Ascending aorta (tissue), 2 donors: ENCODE data around the gene SCGB1C1. TPM values are rescaled to one million over a fixed set of nuclear protein-coding genes. Genes with fewer than 3 reads are reported as not detected.

Experiments used
- DNase-seq, 2 donors: peaks; one replicate each; pipeline ENCODE4 v3.0.0-alpha.2; 2019; ENCODE audit warnings: low spot score in 2 of 2
- H3K27ac ChIP-seq, 2 donors: fragments of 200-600 bp; sonication (generic); one replicate each; pipeline ENCODE4 v1.5.1; 2016 to 2017; ENCODE audit warnings: mild to moderate bottlenecking in 1 of 2
- H3K27me3 ChIP-seq: fragments of 200-600 bp; sonication (generic); one replicate; pipeline ENCODE4 v1.5.1; 2017
- H3K36me3 ChIP-seq, 2 donors: fragments of 200-600 bp; sonication (generic); one replicate each; pipeline ENCODE4 v1.5.1; 2016
- H3K4me1 ChIP-seq, 2 donors: fragments of 200-600 bp; sonication (generic); one replicate each; pipeline ENCODE4 v1.5.1; 2016 to 2017; ENCODE audit warnings: mild to moderate bottlenecking in 1 of 2
- H3K4me3 ChIP-seq, 2 donors: fragments of 200-600 bp; sonication (generic); one replicate each; pipeline ENCODE4 v1.5.1; 2016 to 2017; ENCODE audit warnings: mild to moderate bottlenecking in 1 of 2
- H3K9me3 ChIP-seq, 2 donors: fragments of 200-600 bp; sonication (generic); one replicate each; pipeline ENCODE4 v1.5.1; 2016
- intact Hi-C: fragments of 100-400 bp; cut with DNase I; formaldehyde crosslinking; loops from one replicate; pipeline ENCODE4 v1.15.1; 2023
- total RNA-seq: library from RNA; depleted of rRNA; stranded (reverse); fragments of >200 nt; gene quantifications from one replicate; pipeline ENCODE4 v1.1.0, GENCODE V29; 2016
- TF ChIP-seq, protein P1 (sequence below), 3 experiments: fragments of 200-600 bp in 2 of 3; fragments of 450-650 bp in 1 of 3; sonication (generic) in 2 of 3; IDR thresholded peaks; one replicate each; pipeline ENCODE4 v1.5.1; 2016 to 2019; ENCODE audit warnings: antibody characterized with exemption in 3 of 3, mild to moderate bottlenecking in 1 of 3, moderate library complexity in 1 of 3

SCGB1C1 gene
- total RNA-seq, 1 donor from 2014 or later = not detected

- no peak for DNase-seq
- TF ChIP-seq, protein P1, sequence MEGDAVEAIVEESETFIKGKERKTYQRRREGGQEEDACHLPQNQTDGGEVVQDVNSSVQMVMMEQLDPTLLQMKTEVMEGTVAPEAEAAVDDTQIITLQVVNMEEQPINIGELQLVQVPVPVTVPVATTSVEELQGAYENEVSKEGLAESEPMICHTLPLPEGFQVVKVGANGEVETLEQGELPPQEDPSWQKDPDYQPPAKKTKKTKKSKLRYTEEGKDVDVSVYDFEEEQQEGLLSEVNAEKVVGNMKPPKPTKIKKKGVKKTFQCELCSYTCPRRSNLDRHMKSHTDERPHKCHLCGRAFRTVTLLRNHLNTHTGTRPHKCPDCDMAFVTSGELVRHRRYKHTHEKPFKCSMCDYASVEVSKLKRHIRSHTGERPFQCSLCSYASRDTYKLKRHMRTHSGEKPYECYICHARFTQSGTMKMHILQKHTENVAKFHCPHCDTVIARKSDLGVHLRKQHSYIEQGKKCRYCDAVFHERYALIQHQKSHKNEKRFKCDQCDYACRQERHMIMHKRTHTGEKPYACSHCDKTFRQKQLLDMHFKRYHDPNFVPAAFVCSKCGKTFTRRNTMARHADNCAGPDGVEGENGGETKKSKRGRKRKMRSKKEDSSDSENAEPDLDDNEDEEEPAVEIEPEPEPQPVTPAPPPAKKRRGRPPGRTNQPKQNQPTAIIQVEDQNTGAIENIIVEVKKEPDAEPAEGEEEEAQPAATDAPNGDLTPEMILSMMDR (IDR thresholded peaks at IDR 0.05) = no peak
- Histone ChIP-seq H3K4me1 (no peaks in the 10 kb centered on the region), H3K27me3 (no peaks in the 10 kb centered on the region), H3K9me3 (no peaks in the 10 kb centered on the region), H3K4me3 (no peak overlapping the region), H3K36me3 (peaks cover 0 to 19% of the 10 kb centered on the region in 2 donors), H3K27ac (no peak overlapping the region)
- intact Hi-C loops = no loop called here
These were observed 31.0 kb downstream of the SCGB1C1 start for GRCh38 chr11:223884-224283.

GRCh38 chr11:224424-224823 is 31.5 kb downstream of the SCGB1C1 start:
- Histone ChIP-seq H3K36me3 (peaks cover 0 to 14% of the 10 kb centered on the region in 2 donors), H3K27me3 (no peaks in the 10 kb centered on the region), H3K27ac (no peak overlapping the region), H3K4me3 (no peak overlapping the region), H3K4me1 (no peaks in the 10 kb centered on the region), H3K9me3 (no peaks in the 10 kb centered on the region)
- intact Hi-C loops = no loop called here
- no peak for DNase-seq
- TF ChIP-seq, protein P1 (IDR thresholded peaks at IDR 0.05) = no peak

GRCh38 chr11:225734-226453 is 33.0 kb downstream of the SCGB1C1 start:
- no peaks in the 10 kb centered on the region for H3K4me1 ChIP-seq
- intact Hi-C loops = no loop called here
- no peaks in the 10 kb centered on the region for H3K27me3 ChIP-seq
- peaks cover 0 to 21% of the 10 kb centered on the region in 2 donors for H3K36me3 ChIP-seq
- no peak overlapping the region for H3K4me3 ChIP-seq
- no peak for DNase-seq
- H3K27ac ChIP-seq = no peak overlapping the region
- H3K9me3 ChIP-seq = no peaks in the 10 kb centered on the region
- TF ChIP-seq, protein P1 (IDR thresholded peaks at IDR 0.05) = no peak

DNA sequence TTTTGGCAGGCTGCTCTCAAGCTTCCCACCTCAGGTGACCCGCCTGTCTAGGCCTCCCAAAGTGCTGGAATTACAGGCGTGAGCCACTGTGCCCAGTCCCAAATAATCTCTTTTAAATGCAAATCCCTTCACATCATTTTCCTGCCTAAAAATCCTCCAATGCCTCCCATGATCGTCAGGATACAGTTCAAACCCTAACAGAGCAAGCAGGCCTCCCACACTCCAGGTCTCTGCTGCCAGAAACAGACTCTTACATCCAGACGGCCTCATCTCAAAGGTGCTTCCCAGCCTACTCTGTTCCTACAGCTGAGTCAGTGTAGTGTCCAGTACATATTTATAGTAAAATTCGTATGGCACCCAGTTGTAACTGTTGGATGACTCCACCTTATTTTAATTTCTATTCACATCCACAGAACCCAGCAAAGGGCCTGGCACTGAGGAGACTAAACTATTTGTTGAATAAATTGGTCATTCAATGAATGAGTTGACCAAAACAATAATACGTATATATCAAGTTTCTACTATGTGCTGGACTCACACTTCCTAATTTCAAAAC is 35.0 kb downstream of the SCGB1C1 start:
- TF ChIP-seq, protein P1 (IDR thresholded peaks at IDR 0.05) = no peak
- no peaks in the 10 kb centered on the region for H3K27me3 ChIP-seq
- H3K9me3 ChIP-seq = no peaks in the 10 kb centered on the region
- H3K36me3 ChIP-seq = peaks cover 0 to 14% of the 10 kb centered on the region in 2 donors
- H3K27ac ChIP-seq = no peak overlapping the region
- H3K4me1 ChIP-seq = no peaks in the 10 kb centered on the region
- no peak for DNase-seq
- H3K4me3 ChIP-seq = no peak overlapping the region
- intact Hi-C loops = no loop called here

DNA sequence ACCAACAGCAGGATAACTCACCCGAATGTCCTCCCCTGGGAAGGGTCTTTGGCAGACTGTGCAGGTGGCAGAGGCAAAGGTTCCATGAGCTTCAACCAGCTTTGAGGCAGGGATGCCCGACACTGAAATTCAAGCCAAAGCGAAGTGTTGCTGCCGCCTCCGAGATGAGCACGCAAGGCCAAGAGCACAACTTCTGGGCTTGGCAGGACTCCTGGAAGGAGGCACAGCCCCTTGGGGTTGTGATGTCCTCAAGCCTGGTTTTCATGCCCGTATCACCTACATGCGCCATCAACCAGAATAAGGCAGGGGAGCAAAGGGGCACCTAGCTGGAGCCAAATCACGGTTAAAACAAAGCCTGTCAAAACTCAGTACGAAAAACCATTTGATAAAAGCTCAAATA is 37.6 kb downstream of the SCGB1C1 start:
- H3K36me3 ChIP-seq = peaks cover 0 to 14% of the 10 kb centered on the region in 2 donors
- H3K27ac ChIP-seq = no peak overlapping the region
- TF ChIP-seq, protein P1 (IDR thresholded peaks at IDR 0.05) = no peak
- DNase-seq = no peak
- H3K9me3 ChIP-seq = no peaks in the 10 kb centered on the region
- peaks cover 5 to 8% of the 10 kb centered on the region in 2 donors for H3K4me1 ChIP-seq
- no peaks in the 10 kb centered on the region for H3K27me3 ChIP-seq
- H3K4me3 ChIP-seq = no peak overlapping the region
- intact Hi-C loops = no loop called here
